SK-N-SH (cell line): ENCODE measurements around the gene MX1. TPM values are rescaled to one million over a fixed set of nuclear protein-coding genes. Genes with fewer than 3 reads are reported as not detected.

Experiments
- CTCF ChIA-PET: fragments of 300-600, 350-600 bp; formaldehyde crosslinking; extraction: SDS; loops from one replicate; lab custom pipeline; 2021; lab: Yijun Ruan, JAX
- POLR2A ChIA-PET: fragments of 350-600 bp; sonication (Branson Sonifier 250); formaldehyde crosslinking; extraction: SDS; loops from one replicate; lab custom pipeline; 2020; ENCODE audit warnings: antibody characterized with exemption, inconsistent platforms; lab: Yijun Ruan, JAX
- DNase-seq: peaks from one replicate; pipeline ENCODE4 v3.0.0; 2012
- H2AFZ ChIP-seq: fragments of 200-600 bp; sonication (generic); 2 replicates; pipeline ENCODE4 v1.8.1; 2016; ENCODE audit warnings: antibody characterized with exemption, mild to moderate bottlenecking, low read depth
- H3F3A ChIP-seq: fragments of 200-600 bp; sonication (generic); replicated peaks from 2 replicates; pipeline ENCODE3; 2016; ENCODE audit warnings: antibody characterized with exemption, mild to moderate bottlenecking; ENCODE audit not compliant: insufficient read depth
- H3K27ac ChIP-seq, 2 experiments: fragments of 200-500 bp in 1 of 2; fragments of 200-600 bp in 1 of 2; sonication (Bioruptor generic) in 1 of 2; sonication (generic), shearing (Covaris generic) in 1 of 2; 2 replicates each; pipeline versions ENCODE4 v1.5.1 to v1.6.1; 2014 to 2016; ENCODE audit warnings: low read depth in 2 of 2, inconsistent platforms in 1 of 2, low read length in 1 of 2, mild to moderate bottlenecking in 1 of 2, mixed read lengths in 1 of 2
- H3K27me3 ChIP-seq: fragments of 200-600 bp; sonication (generic), shearing (Covaris generic); 2 replicates; pipeline ENCODE4 v1.6.1; 2016; ENCODE audit warnings: mixed run types; ENCODE audit not compliant: insufficient read depth
- H3K36me3 ChIP-seq, 2 experiments: fragments of 200-500 bp in 1 of 2; fragments of 200-600 bp in 1 of 2; sonication (Bioruptor generic) in 1 of 2; sonication (generic) in 1 of 2; replicated peaks in 1 of 2; 2 replicates each; pipeline versions ENCODE3 to v1.5.1; 2014 to 2016; ENCODE audit warnings: low read length in 1 of 2, mild to moderate bottlenecking in 1 of 2; ENCODE audit not compliant: insufficient read depth in 2 of 2, control insufficient read depth in 1 of 2
- H3K4me1 ChIP-seq, 2 experiments: fragments of 200-500 bp in 1 of 2; fragments of 200-600 bp in 1 of 2; sonication (Bioruptor generic) in 1 of 2; sonication (generic), shearing (Covaris generic) in 1 of 2; 2 replicates each; pipeline versions ENCODE4 v1.5.1 to v1.6.1; 2014 to 2016; ENCODE audit warnings: low read depth in 1 of 2, low read length in 1 of 2, mixed run types in 1 of 2; ENCODE audit not compliant: insufficient read depth in 2 of 2, control insufficient read depth in 1 of 2
- H3K4me2 ChIP-seq: fragments of 200-600 bp; sonication (generic), shearing (Covaris generic); 2 replicates; pipeline ENCODE4 v1.6.1; 2017; ENCODE audit warnings: mixed run types
- H3K4me3 ChIP-seq, 2 experiments: fragments of 200-500 bp in 1 of 2; fragments of 200-600 bp in 1 of 2; sonication (Bioruptor generic) in 1 of 2; sonication (generic), shearing (Covaris generic) in 1 of 2; 2 replicates each; pipeline versions ENCODE4 v1.5.1 to v1.8.1; 2014 to 2016; ENCODE audit warnings: low read depth in 2 of 2, inconsistent platforms in 1 of 2, low read length in 1 of 2, mild to moderate bottlenecking in 1 of 2, mixed read lengths in 1 of 2, moderate library complexity in 1 of 2
- H3K79me2 ChIP-seq: fragments of 200-600 bp; sonication (generic); 2 replicates; pipeline ENCODE4 v1.8.1; 2017; ENCODE audit warnings: mild to moderate bottlenecking; ENCODE audit not compliant: insufficient read depth
- H3K9ac ChIP-seq: fragments of 200-600 bp; sonication (generic); 2 replicates; pipeline ENCODE4 v1.6.1; 2017; ENCODE audit warnings: mixed run types
- H3K9me2 ChIP-seq: fragments of 200-600 bp; sonication (generic); 2 replicates; pipeline ENCODE4 v1.6.1; 2017; ENCODE audit warnings: mixed run types
- H3K9me3 ChIP-seq: fragments of 200-600 bp; sonication (generic); 2 replicates; pipeline ENCODE4 v1.6.1; 2017; ENCODE audit warnings: mixed run types, mild to moderate bottlenecking, moderate library complexity
- H4K20me1 ChIP-seq: fragments of 200-600 bp; sonication (generic); 2 replicates; pipeline ENCODE4 v1.6.1; 2017; ENCODE audit warnings: mild to moderate bottlenecking, mixed run types; ENCODE audit not compliant: insufficient read depth
- CHD2 ChIP-seq: fragments of 150-350 bp; IDR thresholded peaks from 2 replicates; pipeline ENCODE4 v1.6.1; 2018; ENCODE audit warnings: low read length; ENCODE audit not compliant: partially characterized antibody
- EP300 ChIP-seq, 2 experiments: IDR thresholded peaks; 2 replicates each; pipeline versions ENCODE4 v1.4.0 to v1.6.1; 2012; ENCODE audit warnings: borderline replicate concordance in 1 of 2, low read depth in 1 of 2, low read length in 1 of 2
- FOXJ3 ChIP-seq: sonication (generic); formaldehyde crosslinking; IDR thresholded peaks from 2 replicates; pipeline ENCODE4 v1.5.1; 2020; ENCODE audit warnings: mild to moderate bottlenecking, missing genetic modification reagents
- GABPA ChIP-seq: IDR thresholded peaks from 2 replicates; pipeline ENCODE4 v1.4.0; 2012; ENCODE audit warnings: low read depth, mild to moderate bottlenecking
- MEF2A ChIP-seq: IDR thresholded peaks from 2 replicates; pipeline ENCODE4 v1.4.0; 2012; ENCODE audit warnings: low read depth, borderline replicate concordance
- NFIC ChIP-seq: IDR thresholded peaks from 2 replicates; pipeline ENCODE4 v1.4.0; 2012; ENCODE audit warnings: borderline replicate concordance
- RAD21 ChIP-seq: IDR thresholded peaks from 2 replicates; pipeline ENCODE4 v1.6.1; 2012; ENCODE audit warnings: mild to moderate bottlenecking, low read length
- RCOR1 ChIP-seq: fragments of 150-350 bp; IDR thresholded peaks from 2 replicates; pipeline ENCODE4 v1.6.1; 2017; ENCODE audit warnings: antibody characterized with exemption, low read length
- RXRA ChIP-seq: IDR thresholded peaks from 2 replicates; pipeline ENCODE4 v1.4.0; 2012; ENCODE audit warnings: low read depth, mild to moderate bottlenecking, borderline replicate concordance
- SIN3A ChIP-seq: IDR thresholded peaks from 2 replicates; pipeline ENCODE4 v1.6.1; 2012; ENCODE audit warnings: low read depth, mild to moderate bottlenecking, low read length, moderate library complexity, borderline replicate concordance
- SMC3 ChIP-seq: IDR thresholded peaks from 2 replicates; pipeline ENCODE4 v1.6.1; 2012; ENCODE audit warnings: low read depth, low read length, improper control_type of control experiment
- TCF12 ChIP-seq: IDR thresholded peaks from 2 replicates; pipeline ENCODE4 v1.4.0; 2012
- TEAD4 ChIP-seq: IDR thresholded peaks from 2 replicates; pipeline ENCODE4 v1.4.0; 2012; ENCODE audit warnings: mild to moderate bottlenecking, borderline replicate concordance; ENCODE audit not compliant: insufficient read depth
- WGBS: methylation state at CpG from one replicate; pipeline ENCODE4 v1.1.6; 2017; ENCODE audit warnings: low lambda C conversion rate; 5-methylcytosine and 5-hydroxymethylcytosine counted together
- polyA plus RNA-seq, 3 experiments: library from polyadenylated mRNA; depleted of rRNA; stranded (reverse); fragments of >200 nt; gene quantifications; 2 replicates each; pipeline ENCODE4 v1.2.3, GENCODE V29; 2012
- TF ChIP-seq, protein P1 (sequence below): fragments of 200-600 bp; sonication (generic); IDR thresholded peaks from 2 replicates; pipeline ENCODE4 v1.6.1; 2017; ENCODE audit warnings: antibody characterized with exemption, mild to moderate bottlenecking, moderate library complexity
- TF ChIP-seq, protein P2 (sequence below): IDR thresholded peaks from 2 replicates; pipeline ENCODE4 v1.4.0; 2012; ENCODE audit warnings: low read depth, borderline replicate concordance
- TF ChIP-seq, protein P3 (sequence below): fragments of 150-350 bp; IDR thresholded peaks from 2 replicates; pipeline ENCODE4 v1.6.1; 2016; ENCODE audit warnings: mild to moderate bottlenecking, low read depth, low read length
- TF ChIP-seq, protein P4 (sequence below): IDR thresholded peaks from 2 replicates; pipeline ENCODE4 v1.4.0; 2012; ENCODE audit warnings: low read depth

MX1 gene
- polyA plus RNA-seq, 1 of the 3 experiments (the other 2 are of a cell fraction), result 1.9 TPM

DNA sequence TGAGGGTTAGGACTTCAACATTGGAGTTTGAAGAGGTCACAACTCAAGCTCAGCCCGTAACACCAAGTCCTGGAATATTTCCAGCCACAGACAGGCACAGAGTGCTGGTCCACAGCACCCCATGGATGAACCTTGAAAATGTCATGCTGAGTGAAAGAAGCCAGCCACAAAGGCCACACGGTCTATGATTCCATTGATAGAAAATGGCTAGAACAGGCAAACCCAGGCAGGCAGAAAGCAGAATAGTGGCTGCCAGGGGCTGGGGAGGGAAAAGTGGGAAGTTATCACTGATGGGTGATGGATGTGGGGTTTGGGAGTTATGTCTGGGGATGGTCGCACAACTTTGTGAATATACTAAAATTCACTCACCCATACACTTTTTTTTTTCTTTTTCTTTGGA, 21.3 kb downstream of the MX1 start:
- Histone ChIP-seq H3K27ac (no peak overlapping the region), H3K36me3 (no peaks in the 10 kb centered on the region), H3K79me2 (no peaks in the 10 kb centered on the region), H3K9ac (no peak overlapping the region), H3K4me1 (no peaks in the 10 kb centered on the region), H3K9me2 (no peaks in the 10 kb centered on the region), H3K4me3 (no peak overlapping the region), H3K9me3 (no peaks in the 10 kb centered on the region), H4K20me1 (no peaks in the 10 kb centered on the region), H3K27me3 (no peaks in the 10 kb centered on the region), H3F3A (no peaks in the 10 kb centered on the region), H2AFZ (no peak overlapping the region), H3K4me2 (no peak overlapping the region)
- ChIA-PET POLR2A (no interaction called here), CTCF (no interaction called here)
- no peak for DNase-seq
- TF ChIP-seq GABPA (no peak), SIN3A (no peak), TEAD4 (no peak), CHD2 (no peak), RAD21 (no peak), TCF12 (no peak), EP300 (IDR thresholded peaks at IDR 0.05; ENCODE audit: borderline replicate concordance in 1 of 2, low read depth in 1 of 2, low read length in 1 of 2) (no peak), FOXJ3 (CRISPR knock-in tag) (no peak), NFIC (no peak), RXRA (no peak), MEF2A (no peak), RCOR1 (no peak), SMC3 (no peak)
- TF ChIP-seq, protein P1, sequence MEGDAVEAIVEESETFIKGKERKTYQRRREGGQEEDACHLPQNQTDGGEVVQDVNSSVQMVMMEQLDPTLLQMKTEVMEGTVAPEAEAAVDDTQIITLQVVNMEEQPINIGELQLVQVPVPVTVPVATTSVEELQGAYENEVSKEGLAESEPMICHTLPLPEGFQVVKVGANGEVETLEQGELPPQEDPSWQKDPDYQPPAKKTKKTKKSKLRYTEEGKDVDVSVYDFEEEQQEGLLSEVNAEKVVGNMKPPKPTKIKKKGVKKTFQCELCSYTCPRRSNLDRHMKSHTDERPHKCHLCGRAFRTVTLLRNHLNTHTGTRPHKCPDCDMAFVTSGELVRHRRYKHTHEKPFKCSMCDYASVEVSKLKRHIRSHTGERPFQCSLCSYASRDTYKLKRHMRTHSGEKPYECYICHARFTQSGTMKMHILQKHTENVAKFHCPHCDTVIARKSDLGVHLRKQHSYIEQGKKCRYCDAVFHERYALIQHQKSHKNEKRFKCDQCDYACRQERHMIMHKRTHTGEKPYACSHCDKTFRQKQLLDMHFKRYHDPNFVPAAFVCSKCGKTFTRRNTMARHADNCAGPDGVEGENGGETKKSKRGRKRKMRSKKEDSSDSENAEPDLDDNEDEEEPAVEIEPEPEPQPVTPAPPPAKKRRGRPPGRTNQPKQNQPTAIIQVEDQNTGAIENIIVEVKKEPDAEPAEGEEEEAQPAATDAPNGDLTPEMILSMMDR, result no peak
- TF ChIP-seq, protein P2, sequence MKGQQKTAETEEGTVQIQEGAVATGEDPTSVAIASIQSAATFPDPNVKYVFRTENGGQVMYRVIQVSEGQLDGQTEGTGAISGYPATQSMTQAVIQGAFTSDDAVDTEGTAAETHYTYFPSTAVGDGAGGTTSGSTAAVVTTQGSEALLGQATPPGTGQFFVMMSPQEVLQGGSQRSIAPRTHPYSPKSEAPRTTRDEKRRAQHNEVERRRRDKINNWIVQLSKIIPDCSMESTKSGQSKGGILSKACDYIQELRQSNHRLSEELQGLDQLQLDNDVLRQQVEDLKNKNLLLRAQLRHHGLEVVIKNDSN, result no peak
- TF ChIP-seq, protein P3, sequence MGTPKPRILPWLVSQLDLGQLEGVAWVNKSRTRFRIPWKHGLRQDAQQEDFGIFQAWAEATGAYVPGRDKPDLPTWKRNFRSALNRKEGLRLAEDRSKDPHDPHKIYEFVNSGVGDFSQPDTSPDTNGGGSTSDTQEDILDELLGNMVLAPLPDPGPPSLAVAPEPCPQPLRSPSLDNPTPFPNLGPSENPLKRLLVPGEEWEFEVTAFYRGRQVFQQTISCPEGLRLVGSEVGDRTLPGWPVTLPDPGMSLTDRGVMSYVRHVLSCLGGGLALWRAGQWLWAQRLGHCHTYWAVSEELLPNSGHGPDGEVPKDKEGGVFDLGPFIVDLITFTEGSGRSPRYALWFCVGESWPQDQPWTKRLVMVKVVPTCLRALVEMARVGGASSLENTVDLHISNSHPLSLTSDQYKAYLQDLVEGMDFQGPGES, result no peak
- 56% methylated on average over 3 of the region's 3 CpGs for WGBS

DNA sequence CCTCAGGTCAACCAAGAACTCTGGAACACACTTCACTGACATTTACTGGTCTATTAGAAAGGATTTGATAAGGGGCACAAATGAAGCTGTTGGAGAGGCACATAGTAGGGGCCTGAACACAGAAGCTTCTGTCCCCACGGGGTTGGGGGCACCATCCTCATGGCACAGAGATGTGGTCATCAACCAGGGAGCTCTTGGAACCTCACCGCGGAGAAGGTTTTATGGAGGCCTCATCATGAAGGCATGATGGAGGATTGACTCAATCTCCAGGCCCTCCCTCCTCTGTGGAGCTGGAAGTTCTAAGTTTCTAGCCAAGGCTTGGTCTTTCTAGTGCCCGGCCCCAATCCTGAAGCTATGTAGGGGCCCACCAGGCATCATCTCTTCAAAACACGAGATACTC, 23.6 kb downstream of the MX1 start:
- Histone ChIP-seq H4K20me1 (no peaks in the 10 kb centered on the region), H3K9me2 (no peaks in the 10 kb centered on the region), H3K9me3 (no peaks in the 10 kb centered on the region), H3K4me2 (no peak overlapping the region), H3K9ac (no peak overlapping the region), H2AFZ (no peak overlapping the region), H3K4me1 (no peaks in the 10 kb centered on the region), H3K27me3 (no peaks in the 10 kb centered on the region), H3K4me3 (no peak overlapping the region), H3K36me3 (no peaks in the 10 kb centered on the region), H3K79me2 (no peaks in the 10 kb centered on the region), H3K27ac (no peak overlapping the region), H3F3A (no peaks in the 10 kb centered on the region)
- CTCF ChIA-PET, result interaction anchor here (1.1 to 2.1 kb wide), 3 partner anchors 11 to 166 kb away, joined by 3 to 17 read pairs (median 6); no protein-coding TSS in a partner anchor
- 24% methylated on average over 2 of the region's 5 CpGs for WGBS
- POLR2A ChIA-PET, result no interaction called here
- no peak for TF ChIP-seq MEF2A
- TF ChIP-seq, protein P4, sequence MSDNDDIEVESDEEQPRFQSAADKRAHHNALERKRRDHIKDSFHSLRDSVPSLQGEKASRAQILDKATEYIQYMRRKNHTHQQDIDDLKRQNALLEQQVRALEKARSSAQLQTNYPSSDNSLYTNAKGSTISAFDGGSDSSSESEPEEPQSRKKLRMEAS, result no peak
- no peak for DNase-seq
